Daoy (cell line): ENCODE results near the gene TMEM176B. TPM values are rescaled to one million over a fixed set of nuclear protein-coding genes. Genes with fewer than 3 reads are reported as not detected.
"Not testable (repeated sequence)": the region's sequence is repeated elsewhere in the genome, so short reads cannot be mapped to it uniquely, and the experiment has no call there.

Source experiments
- DNase-seq: peaks from one replicate; pipeline ENCODE4 v3.0.0-alpha.2; 2015; ENCODE audit warnings: low read depth
- total RNA-seq: library from RNA; depleted of rRNA; stranded (reverse); fragments of >200 nt; shearing (Covaris generic); gene quantifications from 2 replicates; pipeline ENCODE4 v1.2.3, GENCODE V29; 2014

The TMEM176B gene
- total RNA-seq, 1 experiment from 2014 or later, result 3.3 TPM

DNA sequence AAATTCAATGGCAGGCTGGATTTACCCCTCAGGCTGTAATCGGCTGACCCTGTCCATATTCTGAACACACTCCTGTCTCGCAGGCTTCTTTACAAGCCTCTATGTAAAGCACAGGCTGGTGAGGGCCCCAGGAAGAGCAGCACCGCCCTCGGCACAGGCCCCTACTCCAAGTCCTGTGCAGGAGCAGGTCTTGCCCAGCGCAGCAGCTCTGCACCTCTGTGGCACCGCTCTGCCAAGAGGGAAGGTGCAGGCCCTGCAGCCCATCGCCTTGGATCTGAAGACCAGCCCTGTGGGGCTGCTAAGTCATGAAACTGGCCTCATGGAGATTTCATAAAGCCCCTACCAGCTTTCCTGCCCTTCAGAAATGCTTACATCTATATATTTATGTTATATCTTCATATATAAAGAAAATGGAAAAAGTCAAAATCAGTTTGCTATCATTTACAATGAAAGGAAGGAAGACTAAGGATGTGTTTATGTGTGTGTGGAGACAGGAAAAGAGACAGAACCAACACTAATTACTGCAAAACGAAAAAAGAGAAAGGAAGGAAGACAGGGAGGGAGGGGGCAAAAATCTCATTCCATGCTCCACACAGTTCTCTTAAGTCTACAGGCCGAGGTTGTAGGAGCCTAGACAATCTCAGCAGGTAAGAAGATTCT, 9.6 kb downstream of the TMEM176B start:
- no peak for DNase-seq

DNA sequence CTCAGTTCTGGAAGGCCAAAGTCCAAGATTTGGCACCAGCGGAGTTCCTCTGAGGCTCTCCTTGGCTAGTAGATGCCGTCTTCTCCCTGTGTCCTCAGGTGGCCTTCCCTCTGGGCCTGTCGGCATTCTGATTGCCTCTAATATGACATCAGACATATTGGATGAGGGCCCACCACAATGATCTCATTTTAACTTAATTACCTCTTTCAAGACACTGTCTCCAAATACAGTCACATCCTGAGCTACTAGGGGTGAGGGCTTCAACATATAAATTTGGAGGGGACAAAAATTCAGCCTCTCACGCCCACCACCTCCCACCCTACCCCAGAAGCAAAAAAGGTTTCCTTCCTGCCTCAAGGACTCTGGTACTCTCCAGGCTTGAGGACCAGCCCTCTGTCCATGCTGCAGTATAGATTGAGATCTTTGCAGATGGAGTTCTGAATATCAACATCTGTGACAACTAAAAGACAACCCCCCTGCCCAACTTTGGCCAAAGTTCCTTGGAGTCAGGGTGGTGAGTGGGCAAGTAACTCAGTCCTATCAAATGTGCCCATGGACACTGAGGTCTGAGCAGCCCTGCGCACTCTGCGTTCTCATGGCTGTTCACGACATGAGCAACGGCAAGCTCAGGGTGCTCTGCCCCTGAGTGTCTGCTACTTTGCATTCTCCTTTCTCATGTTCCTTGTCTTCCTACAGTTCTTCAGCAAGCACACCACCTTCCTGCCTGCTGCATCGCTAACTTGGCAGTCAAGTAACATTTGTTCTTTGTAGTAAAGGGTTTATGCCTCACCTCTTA, 11.5 kb downstream of the TMEM176B start:
- peak; percentile 66 for DNase-seq

DNA sequence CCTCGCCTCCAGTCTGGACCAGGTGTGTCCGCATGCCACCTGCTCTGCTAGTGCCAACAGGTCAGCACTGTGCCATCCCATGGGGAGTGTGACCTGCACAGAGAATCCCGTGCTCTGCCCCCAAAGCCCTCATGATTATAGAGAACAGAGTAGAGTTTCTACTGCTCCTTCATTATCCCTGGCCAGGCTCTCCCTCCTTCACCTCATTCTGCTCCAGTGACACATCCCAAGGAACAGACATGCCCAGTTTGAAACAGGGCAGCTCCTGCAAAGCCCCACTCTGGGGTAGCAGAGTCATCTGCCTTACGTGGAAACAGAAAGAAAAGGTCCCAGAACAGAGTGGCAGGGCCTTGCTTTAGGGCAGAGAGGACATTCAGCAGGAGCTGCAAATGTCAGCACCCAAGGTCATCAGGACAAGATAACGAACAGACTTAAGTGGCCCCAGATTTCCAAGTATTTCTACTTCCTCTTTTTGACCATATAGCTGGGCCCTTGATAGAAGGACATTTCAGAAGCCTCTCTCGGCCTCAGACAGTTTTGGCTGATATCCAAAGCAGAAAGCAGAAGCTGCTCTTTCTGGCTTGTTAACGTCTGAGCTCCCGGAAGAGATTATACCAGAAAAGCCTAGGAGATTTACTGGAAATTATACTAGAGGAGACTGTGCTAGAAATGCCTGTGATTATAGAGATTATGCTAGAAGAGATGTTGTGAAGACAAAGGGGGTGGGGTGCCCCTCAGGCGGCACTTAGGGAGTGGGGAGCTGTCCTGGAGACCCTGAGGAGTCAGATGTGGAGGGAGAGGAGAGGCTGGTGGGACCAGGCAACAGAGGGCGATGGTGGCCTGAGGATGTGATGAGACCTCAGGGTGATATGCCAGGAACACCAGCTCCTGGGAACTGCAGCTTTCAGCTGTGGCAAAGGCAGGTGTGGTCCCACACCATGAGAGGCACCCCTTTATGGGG, 12.6 kb downstream of the TMEM176B start:
- no peak for DNase-seq

DNA sequence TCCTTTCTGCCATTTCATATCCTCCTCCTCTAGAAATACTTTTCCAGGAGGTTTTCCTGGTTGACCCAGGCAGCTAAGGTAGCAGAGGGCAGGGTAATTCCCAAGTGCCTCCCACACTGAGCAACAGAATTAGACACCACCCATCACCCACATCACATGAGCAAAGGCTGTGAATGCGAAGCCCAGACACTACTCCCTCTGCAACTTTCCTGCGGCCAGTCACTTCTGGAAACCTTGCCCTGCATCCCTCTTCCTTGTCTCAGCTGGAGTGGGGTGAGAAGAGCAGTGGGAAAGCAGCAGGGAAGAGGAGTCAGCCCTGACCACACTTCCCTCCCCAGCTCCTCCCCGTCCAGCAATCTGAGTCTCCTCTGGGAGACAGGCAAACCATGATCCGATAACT, 15.2 kb downstream of the TMEM176B start:
- no peak for DNase-seq

DNA sequence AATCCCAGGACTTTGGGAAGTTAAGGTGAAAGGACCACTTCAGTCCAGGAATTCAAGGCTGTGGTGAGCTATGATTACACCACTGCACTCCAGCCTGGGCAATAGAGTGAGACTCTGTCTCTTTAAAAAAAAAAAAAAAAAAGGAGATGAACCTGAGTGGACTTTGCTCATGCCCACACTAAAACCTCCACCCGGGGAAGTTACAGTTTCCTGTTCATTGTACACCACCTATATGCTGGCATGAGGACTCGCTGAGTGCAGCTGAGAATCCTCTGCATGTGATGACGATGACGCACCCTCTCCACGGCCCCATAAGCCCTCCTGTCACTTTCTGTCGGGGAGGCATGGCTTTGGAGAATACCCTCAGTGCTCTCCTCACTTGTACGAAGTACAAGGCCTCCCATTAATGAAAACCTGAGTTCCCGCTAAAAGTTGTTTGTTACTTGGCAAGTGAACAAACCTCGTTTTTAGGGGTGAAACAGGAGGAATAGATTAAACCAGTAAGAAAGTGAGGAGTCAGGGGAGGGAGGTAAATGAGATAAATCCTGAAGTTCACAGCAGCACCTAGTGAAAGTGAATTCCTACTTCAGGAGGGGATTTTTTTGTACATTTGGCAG, 15.9 kb downstream of the TMEM176B start:
- DNase-seq, result no peak

DNA sequence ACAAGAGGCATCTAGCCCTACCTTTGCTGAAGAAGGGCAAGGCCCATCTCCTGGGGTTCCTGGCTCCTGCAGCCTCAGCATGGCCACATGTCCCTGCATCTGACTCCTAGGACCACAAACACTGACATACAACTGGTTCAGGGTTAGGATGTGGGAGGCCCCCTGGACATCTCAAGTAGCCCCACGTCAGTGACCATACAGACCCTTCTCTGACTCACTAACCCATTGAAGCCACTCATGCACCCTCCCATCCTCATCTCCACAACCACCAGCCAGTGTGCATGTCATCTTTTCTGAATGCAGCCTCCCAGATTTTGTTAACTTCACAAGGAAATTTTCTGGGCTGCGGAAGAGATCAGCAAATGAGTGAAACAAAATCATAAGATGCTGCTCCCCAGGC, 18.2 kb downstream of the TMEM176B start:
- no peak for DNase-seq

DNA sequence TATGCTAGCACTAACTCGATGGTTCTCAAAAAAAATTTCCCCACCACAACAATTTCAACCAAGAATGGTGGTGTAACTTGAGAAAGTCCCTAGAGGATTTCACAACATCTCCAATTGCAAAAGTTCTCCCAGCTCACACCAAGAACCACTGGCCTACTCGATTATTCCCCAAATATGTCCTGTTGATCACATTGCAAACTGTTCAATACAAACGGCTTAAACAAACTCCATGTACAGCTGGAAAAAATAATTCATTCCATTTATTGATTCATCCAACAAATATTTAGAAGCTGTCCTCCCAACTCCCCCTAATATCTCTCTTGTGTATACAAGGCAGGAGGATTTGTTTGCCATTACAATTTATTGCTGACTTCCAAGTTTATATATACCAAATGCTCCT, 19.1 kb downstream of the TMEM176B start:
- DNase-seq, result no peak

DNA sequence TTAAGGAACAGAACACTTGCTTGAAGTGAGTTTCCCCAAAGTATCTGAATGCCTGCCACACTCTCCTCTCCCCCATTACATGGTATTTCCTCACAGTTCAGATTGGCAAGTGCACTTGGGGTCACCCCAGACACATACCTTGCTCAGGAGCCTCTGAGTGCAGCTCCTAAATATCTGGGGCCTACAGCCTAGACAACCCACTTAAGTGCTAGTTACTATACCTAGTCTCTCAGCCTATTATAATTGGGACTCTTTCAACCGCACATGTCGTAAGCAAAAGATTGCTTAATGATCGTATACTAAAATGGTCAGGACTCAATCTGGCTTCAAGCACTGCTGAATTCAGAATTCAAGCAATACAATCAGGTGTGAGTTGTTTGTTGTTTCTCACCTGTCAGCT, 19.9 kb downstream of the TMEM176B start:
- DNase-seq, result no peak

DNA sequence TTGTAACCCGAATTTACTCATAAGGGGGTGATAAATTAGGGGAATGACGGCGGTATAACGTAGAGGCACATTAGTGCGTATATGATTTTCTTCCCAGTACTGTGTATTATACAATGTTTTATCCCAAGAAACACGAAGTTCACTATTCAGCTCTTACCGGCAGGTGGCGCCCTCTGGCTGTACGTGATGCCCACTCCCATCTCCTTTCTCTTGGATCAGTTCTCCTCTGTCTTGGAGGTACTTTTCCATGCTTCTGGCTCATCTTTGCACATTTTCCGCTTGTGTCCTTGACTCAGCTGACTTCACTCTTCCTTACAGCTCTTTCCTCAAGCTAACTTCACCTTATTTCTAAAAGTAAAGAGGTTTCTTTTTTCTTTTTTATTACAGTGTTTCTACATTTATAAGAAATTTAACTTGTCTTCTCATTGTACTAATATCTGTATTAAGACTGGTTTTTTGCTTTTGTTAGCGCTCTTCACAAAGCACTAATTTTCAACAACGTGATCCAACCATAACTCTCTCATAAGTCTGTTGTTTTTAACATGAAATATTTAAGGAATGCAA, 21.3 kb downstream of the TMEM176B start:
- DNase-seq, result peak; percentile 86

DNA sequence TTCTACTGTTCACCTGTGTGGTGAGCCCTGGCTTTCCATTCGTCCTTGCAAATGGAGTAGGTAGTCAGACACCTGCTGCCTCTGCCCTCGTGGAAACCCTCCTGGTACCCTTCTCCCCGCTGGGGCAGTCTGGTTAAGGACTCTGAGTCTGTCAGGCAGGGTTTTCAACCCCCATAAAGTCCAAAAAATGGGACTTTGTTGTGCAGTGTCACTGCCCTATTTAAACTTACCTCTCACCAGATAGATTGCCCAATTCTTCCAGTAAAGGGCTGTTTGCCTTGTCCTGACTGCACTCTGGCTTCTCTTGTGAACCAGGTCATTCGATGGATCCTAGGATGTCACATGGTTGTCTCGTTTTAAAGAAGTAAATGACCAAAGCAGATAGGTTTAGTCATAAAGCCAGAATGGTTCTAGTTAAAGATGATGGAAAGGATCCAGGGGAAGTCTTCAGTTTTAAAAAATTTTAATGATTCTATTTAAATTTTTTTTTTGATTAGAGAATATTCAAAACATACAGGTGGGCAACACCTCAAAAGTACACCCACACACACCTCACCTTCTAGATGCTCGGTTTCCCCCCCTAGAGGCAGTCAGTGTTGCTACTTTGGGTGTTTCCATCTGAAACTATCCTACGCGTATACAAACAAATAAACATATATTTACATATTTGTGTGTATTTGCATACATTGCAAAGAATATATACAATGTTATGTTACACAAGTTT, 22.0 kb downstream of the TMEM176B start:
- no peak for DNase-seq

DNA sequence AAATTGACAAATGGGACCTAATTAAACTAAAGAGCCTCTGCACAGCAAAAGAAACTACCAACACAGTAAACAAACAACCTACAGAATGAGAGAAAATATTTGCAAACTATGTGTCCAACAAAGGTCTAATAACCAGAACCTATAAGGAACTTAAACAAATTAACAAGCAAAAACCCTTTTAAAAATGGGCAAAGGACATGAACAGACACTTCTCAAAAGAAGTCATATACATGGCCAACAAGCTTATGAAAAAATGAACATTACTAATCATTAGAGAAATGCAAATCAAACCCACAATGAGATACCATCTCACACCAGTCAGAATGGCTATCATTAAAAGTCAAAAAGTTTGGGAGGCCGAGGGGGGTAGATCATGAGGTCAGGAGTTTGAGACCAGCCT, 26.0 kb downstream of the TMEM176B start:
- not testable (repeated sequence) for DNase-seq

DNA sequence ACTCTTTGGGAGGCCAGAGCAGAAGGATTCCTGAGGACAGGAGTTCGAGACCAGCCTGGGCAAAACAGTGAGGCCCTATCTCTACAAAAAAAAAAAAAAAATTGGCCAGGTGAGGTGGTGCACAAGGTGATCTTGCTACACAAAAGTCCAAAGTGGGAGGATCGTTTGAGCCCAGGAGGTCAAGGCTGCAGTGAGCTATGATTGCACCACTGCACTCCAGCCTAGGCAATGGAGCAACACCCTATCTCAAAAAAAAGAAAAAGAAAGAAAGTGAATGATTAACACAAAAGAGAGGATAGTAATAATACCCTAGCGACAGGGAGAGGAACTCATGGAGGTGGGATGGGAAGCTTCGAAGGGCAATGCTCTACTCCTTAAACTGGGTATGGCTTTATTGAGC, 30.4 kb downstream of the TMEM176B start:
- no peak for DNase-seq

DNA sequence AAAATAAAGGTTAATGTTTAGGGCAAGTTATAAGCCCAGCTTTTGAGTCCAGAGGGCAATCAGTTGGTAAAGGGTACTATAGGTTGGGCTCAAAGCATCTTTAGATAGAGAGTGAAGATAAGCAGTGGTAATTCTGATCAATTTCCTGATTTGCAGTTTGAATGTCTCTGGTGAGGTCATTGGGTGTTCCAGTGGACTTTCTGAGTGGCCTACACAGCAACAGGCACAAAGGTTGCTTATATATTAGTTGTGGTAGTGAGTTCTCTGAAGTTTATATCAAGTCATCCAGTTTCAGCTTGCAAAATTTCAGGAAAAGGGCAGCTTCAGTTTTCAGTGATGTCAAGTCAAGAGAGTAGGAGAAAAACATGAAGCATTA, 33.8 kb downstream of the TMEM176B start:
- DNase-seq, result no peak

DNA sequence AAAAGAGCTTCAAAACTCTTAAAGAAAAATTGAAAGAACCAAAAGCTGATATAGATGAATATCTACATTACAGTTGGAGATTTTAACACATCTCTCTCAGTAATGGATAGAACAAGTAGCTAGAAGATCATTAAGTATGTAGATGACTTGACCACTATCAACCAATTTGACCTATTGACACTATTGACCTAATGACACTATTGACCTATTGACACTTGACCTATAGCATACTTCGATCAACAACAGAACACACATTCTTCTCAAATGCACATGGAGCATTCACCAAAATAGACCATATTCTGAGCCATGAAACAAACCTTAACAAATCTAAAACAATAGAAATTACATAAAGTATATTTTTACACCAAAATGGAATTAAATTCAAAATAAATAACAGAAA, 40.7 kb downstream of the TMEM176B start:
- DNase-seq, result no peak

DNA sequence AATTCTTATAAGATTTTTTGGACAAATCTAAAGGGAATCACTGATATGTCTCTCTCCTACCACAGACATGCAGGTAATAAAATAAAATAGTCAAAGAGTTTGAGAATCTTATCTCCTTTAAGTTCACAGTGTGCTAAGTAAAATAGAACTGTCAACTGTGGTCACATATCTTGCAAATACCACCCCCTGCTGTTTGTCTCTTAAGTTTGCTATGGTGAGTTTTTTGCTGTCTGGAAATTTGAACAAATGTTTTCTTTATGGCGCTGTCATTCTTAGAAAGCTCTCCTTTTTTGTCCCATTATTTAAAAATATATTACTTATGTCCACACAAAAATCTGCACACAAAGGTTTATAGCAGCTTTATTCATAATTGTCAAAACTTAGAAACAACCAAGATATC, 43.3 kb downstream of the TMEM176B start:
- DNase-seq, result peak; percentile 35

DNA sequence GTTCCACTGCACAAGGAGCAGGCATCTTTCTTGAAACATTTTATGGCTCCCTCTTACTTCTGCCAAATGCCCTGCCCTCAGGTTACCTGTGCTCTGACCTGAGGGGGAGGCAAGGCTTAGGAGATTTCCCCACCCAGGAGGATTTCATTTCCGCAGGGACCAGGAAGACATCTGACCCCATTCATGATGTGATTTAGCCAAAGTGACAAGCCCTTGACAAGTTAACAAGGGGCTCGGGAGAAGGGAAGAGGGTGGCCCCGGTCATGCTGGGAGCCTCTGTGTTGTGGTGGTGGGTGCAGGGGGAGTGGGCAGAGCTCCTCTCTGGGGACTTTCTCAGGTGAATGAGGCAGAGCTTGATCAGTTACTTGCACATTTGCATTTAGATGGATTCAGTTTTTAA, 44.0 kb downstream of the TMEM176B start:
- no peak for DNase-seq

DNA sequence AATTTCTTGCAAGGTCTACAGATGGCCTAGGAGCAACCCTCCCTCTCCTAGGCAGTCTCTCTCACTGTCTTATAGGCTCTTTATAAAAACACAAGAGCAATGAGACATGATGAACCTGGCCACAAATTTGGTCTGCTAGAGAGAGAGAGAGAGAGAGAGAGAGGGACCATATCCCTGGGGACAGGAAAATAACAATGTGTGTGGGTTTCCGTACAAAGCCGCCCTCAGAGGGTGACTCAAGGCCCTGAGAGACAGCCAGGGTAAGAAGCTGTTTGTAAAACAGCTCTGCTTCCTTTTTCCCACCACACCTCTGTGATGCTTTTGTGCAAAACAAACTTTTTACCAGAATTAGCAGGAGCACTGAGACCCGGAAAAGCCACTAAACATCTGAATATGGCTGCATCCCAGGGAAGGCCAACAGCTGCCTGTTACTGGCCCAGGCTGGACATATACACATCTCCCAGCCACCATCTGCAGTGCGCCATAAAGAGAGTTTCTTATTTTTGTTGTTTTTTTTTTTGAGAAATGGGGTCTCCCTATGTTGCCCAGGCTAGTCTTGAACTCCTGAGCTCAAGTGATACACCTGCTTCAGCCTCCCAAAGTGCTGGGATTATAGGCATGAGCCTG, 44.6 kb downstream of the TMEM176B start:
- peak; percentile 90 for DNase-seq

DNA sequence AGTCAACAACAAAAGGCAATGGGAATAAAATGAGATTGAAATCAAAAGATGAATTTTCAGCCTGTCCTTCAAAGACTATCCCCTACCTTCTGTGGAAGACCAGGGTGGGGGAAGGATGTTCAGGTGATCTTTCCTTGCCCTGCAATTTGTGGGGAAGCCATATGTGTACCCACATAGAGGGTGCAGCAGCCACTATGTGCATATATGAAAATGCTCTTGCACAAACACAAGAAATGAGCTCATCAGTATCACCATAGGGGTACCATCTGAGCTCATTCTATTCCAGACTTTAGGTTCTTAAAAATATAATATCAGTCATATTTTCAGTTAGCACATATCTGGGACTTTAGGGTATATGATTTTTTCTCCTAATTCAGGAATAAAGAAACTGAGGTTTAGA, 45.2 kb downstream of the TMEM176B start:
- DNase-seq, result peak; percentile 24

DNA sequence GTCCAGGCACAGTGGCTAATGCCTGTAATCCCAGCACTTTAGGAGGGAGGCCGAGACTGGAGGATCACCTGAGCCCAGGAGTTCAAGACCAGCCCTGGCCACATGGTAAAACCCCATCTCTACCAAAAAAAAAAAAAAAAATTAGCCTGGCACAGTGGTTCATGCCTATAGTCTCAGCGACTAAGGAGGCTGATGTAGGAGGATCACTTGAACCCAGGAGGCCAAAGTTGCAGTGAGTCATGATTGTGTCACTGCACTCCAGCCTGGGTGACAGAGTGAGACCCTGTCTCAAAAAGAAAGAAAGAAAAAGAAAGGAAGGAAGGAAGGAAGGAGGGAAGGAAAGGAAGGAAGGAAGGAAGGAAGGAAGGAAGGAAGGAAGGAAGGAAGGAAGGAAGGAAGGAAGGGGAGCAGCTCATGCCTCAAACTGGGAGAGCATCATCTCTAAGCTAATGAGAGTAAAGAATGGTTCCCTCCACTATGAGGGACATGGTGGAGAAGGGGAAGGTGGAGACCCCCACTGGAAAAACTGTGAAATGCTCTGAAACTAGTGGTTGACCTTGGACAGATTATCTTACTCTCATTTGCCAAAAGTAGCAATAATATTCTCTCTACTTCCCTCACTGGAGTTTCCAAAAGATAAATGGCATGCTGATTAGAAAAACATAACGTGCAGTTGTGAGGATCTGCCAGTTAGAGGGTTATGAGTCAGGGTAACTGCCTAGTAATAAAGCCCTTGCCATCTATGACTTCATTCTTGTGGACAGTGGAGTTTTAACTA, 46.1 kb downstream of the TMEM176B start:
- DNase-seq, result peak; percentile 89

DNA sequence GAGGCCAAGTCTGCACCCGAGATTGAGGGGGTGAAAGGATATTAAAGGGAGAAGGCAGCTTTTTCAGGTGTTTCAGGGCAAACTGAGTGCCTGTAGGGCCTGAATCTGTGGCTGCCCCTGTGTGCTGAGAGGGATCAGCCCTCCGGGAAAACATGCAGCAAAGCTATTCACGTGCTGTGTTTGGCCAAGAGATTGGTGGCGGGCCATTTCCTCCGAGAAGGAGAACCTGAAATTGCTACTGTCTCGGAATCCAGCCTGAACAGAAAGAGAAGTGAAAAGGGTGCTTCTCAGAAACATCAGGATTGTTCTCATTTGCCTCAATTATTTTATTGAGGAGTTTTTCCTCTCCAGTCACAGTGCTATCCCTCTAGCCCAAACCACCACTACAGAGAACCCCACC, 46.9 kb downstream of the TMEM176B start:
- DNase-seq, result no peak
